ENCODE data around the gene ADAT3.

The ADAT3 gene

DNA sequence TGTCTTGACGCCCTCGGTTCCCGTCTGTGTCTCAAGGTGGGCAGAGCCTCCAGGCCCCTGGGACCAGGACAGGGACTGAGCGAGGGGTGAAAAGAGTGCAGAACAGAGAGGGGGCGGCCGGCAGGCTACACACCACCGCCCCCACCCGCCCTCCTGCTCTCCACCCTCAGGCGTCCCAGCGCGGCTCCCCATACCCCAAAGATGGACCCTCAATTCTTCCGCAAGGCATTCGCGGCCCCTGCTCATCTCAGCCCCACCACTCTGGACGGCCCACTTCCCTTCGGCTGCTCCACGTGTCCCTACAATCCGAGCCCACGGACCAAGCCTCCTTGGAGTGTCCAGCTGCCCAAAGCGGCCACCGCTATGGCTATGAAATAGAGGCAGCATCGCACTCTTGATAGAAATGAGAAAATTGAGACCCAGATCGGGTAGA is 43.6 kb upstream of the ADAT3 start:
- Histone ChIP-seq H3K9me3 (ENCODE audit: low read length) (no peaks in the 10 kb centered on the region), H3K36me3 (ENCODE audit: insufficient read depth, low read length) (no peaks in the 10 kb centered on the region), H3K9ac (ENCODE audit: low read length) (no peak overlapping the region), H3K27me3 (ENCODE audit: control insufficient read depth in 1 of 2, insufficient read depth in 2 of 2, low read length in 2 of 2) (peaks cover 14 to 49% of the 10 kb centered on the region in 2 donors), H3K4me1 (ENCODE audit: insufficient read depth, low read length) (peaks cover 34% of the 10 kb centered on the region), H3K27ac (ENCODE audit: low read depth, low read length) (no peak overlapping the region), H3K4me3 (ENCODE audit: low read depth in 1 of 2, low read length in 2 of 2) (peak overlapping the region; percentile 38 to 47)

DNA sequence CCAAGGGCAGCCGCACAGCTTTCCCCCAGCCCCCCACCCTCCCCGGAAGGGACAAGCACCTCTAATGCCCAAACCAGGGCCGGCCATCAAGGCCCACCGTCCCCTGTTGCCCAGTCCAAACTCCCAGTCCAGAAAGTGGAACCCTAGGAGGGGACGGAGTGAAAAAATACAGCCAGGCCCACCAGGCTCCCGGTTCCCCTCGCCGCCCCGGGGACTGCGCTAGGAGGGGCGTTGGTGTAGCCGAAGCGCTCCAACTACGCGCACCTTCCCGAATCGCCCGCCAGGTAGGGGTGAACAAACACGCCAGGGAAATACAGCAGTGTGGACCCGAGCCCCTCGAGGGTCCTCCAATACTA is 43.2 kb upstream of the ADAT3 start:
- peaks cover 34% of the 10 kb centered on the region for H3K4me1 ChIP-seq (ENCODE audit: insufficient read depth, low read length)
- H3K9me3 ChIP-seq (ENCODE audit: low read length) = no peaks in the 10 kb centered on the region
- H3K4me3 ChIP-seq (ENCODE audit: low read depth in 1 of 2, low read length in 2 of 2) = peak overlapping the region; percentile 38 to 47
- no peaks in the 10 kb centered on the region for H3K36me3 ChIP-seq (ENCODE audit: insufficient read depth, low read length)
- H3K27me3 ChIP-seq (ENCODE audit: control insufficient read depth in 1 of 2, insufficient read depth in 2 of 2, low read length in 2 of 2) = peaks cover 14 to 47% of the 10 kb centered on the region in 2 donors
- H3K27ac ChIP-seq (ENCODE audit: low read depth, low read length) = peak overlapping the region; percentile 58
- no peak overlapping the region for H3K9ac ChIP-seq (ENCODE audit: low read length)

GRCh38 chr19:1862424-1863327 is 42.5 kb upstream of the ADAT3 start:
- peaks cover 28% of the 10 kb centered on the region for H3K4me1 ChIP-seq (ENCODE audit: insufficient read depth, low read length)
- H3K9me3 ChIP-seq (ENCODE audit: low read length) = no peaks in the 10 kb centered on the region
- peak overlapping the region; percentile 58 for H3K27ac ChIP-seq (ENCODE audit: low read depth, low read length)
- no peaks in the 10 kb centered on the region for H3K36me3 ChIP-seq (ENCODE audit: insufficient read depth, low read length)
- no peak overlapping the region for H3K9ac ChIP-seq (ENCODE audit: low read length)
- peaks cover 14 to 40% of the 10 kb centered on the region in 2 donors for H3K27me3 ChIP-seq (ENCODE audit: control insufficient read depth in 1 of 2, insufficient read depth in 2 of 2, low read length in 2 of 2)
- peak overlapping the region; percentile 47 to 54 for H3K4me3 ChIP-seq (ENCODE audit: low read depth in 1 of 2, low read length in 2 of 2)

DNA sequence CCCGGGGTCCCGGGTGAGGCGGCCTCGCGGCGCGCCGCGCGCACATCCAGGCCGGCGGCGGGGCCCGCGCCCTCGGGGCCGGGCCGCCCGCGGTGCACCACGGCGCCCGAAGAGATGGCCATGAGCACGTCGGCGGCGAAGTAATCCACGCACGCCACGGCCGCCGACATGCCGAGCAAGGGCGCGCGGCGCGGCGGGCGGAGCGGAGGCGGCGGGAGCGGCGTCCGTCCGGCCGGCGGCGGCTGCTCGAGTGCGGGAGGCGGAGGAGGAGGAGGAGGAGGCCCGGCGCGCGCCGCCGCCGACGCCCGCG is 41.9 kb upstream of the ADAT3 start, which contains the start of gene KLF16:
Gene KLF16 (minus strand): TSS at position 252 of the 310 bp plus-strand sequence. CDS start 82 bp downstream, at position 170.
- H3K9me3 ChIP-seq (ENCODE audit: low read length) = no peaks in the 10 kb centered on the region
- peak within 1 kb of the TSS; percentile 67 to 90 for H3K4me3 ChIP-seq (ENCODE audit: low read depth in 1 of 2, low read length in 2 of 2)
- peak within 1 kb of the TSS; percentile 92 for H3K27ac ChIP-seq (ENCODE audit: low read depth, low read length)
- no peaks in the 10 kb centered on the region for H3K36me3 ChIP-seq (ENCODE audit: insufficient read depth, low read length)
- H3K9ac ChIP-seq (ENCODE audit: low read length) = no peak within 1 kb of the TSS
- H3K27me3 ChIP-seq (ENCODE audit: control insufficient read depth in 1 of 2, insufficient read depth in 2 of 2, low read length in 2 of 2) = peaks cover 14 to 34% of the 10 kb centered on the region in 2 donors
- peaks cover 23% of the 10 kb centered on the region for H3K4me1 ChIP-seq (ENCODE audit: insufficient read depth, low read length)

DNA sequence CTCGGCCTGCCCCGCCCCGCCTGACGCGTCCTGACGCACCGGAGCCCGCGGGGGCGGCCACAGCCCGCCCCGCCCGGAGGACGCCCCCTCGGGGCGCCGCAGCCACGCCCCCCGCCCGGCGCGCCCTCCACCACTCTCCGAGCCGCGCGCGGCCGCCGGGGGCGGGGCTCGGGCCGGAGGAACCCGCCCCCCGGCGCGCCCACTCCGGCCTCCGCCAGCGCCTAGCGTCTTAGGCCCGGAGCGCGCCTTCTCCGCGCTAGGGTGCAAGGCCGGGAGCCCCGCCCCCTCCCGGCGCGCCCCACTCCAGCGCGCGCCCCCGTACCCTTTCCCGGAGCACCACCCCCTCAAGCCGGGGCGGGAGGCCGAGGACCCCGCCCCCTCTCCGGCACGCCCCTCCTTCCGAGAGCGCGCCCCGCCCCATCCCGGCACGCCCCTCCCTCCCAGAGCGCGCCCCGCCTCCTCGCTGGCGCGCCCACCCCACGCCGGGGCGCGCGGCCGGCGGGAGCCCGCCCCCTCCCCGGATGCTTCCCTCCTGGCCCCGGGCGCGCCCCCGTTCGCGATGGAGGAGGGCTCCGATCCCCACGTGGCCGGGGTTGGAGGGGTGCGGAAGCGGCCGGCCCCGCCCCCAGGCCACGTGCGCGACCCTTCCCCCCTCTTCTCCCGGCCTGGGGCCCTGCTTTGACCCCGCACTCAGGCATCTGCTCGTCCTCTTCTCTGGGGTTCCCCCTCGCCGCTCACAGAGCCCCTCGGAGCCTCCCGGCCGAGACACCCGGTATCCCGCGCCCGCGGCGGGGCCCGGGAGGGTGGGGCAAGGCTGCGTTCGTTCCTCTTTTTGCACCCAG is 41.3 kb upstream of the ADAT3 start:
- no peaks in the 10 kb centered on the region for H3K9me3 ChIP-seq (ENCODE audit: low read length)
- peaks cover 23% of the 10 kb centered on the region for H3K4me1 ChIP-seq (ENCODE audit: insufficient read depth, low read length)
- peak overlapping the region; percentile 67 to 90 for H3K4me3 ChIP-seq (ENCODE audit: low read depth in 1 of 2, low read length in 2 of 2)
- no peak overlapping the region for H3K9ac ChIP-seq (ENCODE audit: low read length)
- peaks cover 14 to 29% of the 10 kb centered on the region in 2 donors for H3K27me3 ChIP-seq (ENCODE audit: control insufficient read depth in 1 of 2, insufficient read depth in 2 of 2, low read length in 2 of 2)
- no peaks in the 10 kb centered on the region for H3K36me3 ChIP-seq (ENCODE audit: insufficient read depth, low read length)
- peak overlapping the region; percentile 92 for H3K27ac ChIP-seq (ENCODE audit: low read depth, low read length)

DNA sequence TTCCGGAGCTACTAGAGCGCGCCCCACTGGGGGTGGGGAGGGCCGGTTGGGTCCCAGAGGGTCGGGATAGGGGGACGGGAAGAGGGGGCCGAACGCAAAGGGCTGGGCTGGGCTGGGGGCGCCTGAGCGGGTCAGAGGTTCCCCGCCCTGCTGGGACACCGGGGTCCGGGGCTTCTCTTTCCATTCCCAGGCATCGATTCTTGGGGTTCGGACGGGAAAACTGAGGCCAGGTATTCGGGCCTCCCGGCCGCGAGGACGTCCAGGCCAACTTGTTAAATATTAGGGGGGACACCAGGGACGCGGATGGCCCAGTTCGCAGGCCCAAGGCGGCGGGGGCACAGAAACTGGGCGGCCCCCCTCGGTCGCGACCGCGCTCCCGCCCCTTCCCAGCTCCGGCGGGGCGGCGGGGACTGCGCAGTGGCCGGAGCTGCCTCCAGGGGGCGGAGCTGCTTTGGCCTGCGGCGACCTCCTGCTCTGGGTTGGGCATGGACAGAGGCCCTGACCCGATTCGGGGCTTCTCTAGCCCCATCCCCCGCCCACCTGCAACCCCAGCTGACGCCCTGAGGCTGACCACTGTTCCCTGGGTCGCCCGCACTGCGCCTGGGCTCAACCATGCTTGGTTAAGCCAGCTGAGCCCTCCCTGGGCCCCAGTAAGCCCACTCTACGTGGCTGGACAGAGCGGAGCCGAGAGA is 40.6 kb upstream of the ADAT3 start:
- Histone ChIP-seq H3K9me3 (ENCODE audit: low read length) (no peaks in the 10 kb centered on the region), H3K36me3 (ENCODE audit: insufficient read depth, low read length) (no peaks in the 10 kb centered on the region), H3K27ac (ENCODE audit: low read depth, low read length) (peak overlapping the region; percentile 92), H3K9ac (ENCODE audit: low read length) (no peak overlapping the region), H3K4me1 (ENCODE audit: insufficient read depth, low read length) (peaks cover 23% of the 10 kb centered on the region), H3K4me3 (ENCODE audit: low read depth in 1 of 2, low read length in 2 of 2) (peak overlapping the region; percentile 67 to 90), H3K27me3 (ENCODE audit: control insufficient read depth in 1 of 2, insufficient read depth in 2 of 2, low read length in 2 of 2) (peaks cover 14 to 25% of the 10 kb centered on the region in 2 donors)

DNA sequence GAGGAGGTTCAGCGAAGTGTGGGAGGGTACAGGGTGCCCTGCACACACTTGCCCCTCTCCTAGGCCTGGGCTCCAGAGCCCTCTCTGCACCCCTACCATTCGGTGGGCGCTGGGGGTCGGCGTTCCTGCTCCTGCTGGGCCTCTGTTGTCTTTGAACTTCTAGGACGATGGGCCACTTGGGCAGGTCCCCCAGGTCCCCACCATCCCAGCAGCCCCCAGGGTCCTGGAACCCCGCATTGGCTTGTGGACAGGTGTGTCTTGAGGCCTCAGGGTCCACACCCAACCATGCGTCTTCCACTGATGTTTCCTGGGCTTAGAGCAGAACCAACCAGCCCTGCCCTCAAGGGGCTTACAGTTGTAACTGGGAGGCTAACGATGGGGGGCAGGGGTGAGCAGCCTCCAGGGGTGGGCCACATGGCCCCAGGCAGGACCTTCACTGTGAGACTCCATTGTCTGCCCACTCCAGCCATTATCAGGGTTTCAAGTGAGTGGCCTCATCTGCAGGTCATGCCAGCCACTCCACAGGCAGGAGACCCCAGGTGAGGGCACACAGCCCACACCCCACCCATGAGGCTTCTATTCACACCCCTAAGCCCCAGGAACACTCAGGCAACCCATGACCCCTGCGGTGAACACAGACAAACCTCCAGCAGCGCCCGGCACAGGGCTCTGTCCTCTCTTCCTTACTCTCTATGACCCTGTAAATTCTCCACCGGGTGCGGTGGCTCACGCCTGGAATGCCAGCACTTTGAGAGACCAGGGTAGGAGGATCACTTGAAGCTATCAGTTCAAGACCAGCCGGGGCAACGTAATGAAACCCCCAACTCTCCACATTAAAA is 39.8 kb upstream of the ADAT3 start:
- H3K4me1 ChIP-seq (ENCODE audit: insufficient read depth, low read length) = peaks cover 19% of the 10 kb centered on the region
- H3K36me3 ChIP-seq (ENCODE audit: insufficient read depth, low read length) = no peaks in the 10 kb centered on the region
- H3K27me3 ChIP-seq (ENCODE audit: control insufficient read depth in 1 of 2, insufficient read depth in 2 of 2, low read length in 2 of 2) = peaks cover 10 to 17% of the 10 kb centered on the region in 2 donors
- H3K9ac ChIP-seq (ENCODE audit: low read length) = no peak overlapping the region
- H3K9me3 ChIP-seq (ENCODE audit: low read length) = no peaks in the 10 kb centered on the region
- H3K4me3 ChIP-seq (ENCODE audit: low read depth in 1 of 2, low read length in 2 of 2) = peak overlapping the region in 1 of 2 donors; percentile 67
- peak overlapping the region; percentile 92 for H3K27ac ChIP-seq (ENCODE audit: low read depth, low read length)

GRCh38 chr19:1866693-1867348 is 38.4 kb upstream of the ADAT3 start:
- no peak overlapping the region for H3K4me3 ChIP-seq (ENCODE audit: low read depth in 1 of 2, low read length in 2 of 2)
- H3K36me3 ChIP-seq (ENCODE audit: insufficient read depth, low read length) = no peaks in the 10 kb centered on the region
- peaks cover 7% of the 10 kb centered on the region for H3K4me1 ChIP-seq (ENCODE audit: insufficient read depth, low read length)
- no peak overlapping the region for H3K27ac ChIP-seq (ENCODE audit: low read depth, low read length)
- H3K9ac ChIP-seq (ENCODE audit: low read length) = no peak overlapping the region
- no peaks in the 10 kb centered on the region for H3K9me3 ChIP-seq (ENCODE audit: low read length)
- peaks cover 0 to 6% of the 10 kb centered on the region in 2 donors for H3K27me3 ChIP-seq (ENCODE audit: control insufficient read depth in 1 of 2, insufficient read depth in 2 of 2, low read length in 2 of 2)

DNA sequence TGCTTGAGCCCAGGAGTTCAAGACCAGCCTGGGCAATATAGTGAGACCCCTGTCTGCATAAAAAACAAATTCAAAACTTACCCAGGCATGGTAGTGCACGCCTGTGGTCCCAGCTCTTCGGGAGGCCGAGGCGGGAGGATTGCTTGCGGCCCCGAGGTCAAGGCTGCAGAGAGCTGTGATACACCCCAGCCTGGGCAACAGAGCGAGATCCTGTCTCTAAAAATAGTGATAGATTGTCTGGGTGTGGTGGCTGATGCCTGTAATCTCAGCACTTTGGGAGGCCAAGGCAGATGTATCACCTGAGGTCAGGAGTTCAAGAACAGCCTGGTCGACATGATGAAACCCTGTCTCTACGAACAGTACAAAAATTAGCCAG is 37.9 kb upstream of the ADAT3 start:
- Histone ChIP-seq H3K27me3 (ENCODE audit: control insufficient read depth in 1 of 2, insufficient read depth in 2 of 2, low read length in 2 of 2) (peaks cover 0 to 1% of the 10 kb centered on the region in 2 donors), H3K9me3 (ENCODE audit: low read length) (no peaks in the 10 kb centered on the region), H3K4me1 (ENCODE audit: insufficient read depth, low read length) (peaks cover 3% of the 10 kb centered on the region), H3K36me3 (ENCODE audit: insufficient read depth, low read length) (no peaks in the 10 kb centered on the region), H3K27ac (ENCODE audit: low read depth, low read length) (no peak overlapping the region), H3K4me3 (ENCODE audit: low read depth in 1 of 2, low read length in 2 of 2) (no peak overlapping the region), H3K9ac (ENCODE audit: low read length) (no peak overlapping the region)

- Histone ChIP-seq H3K9ac (ENCODE audit: low read length) (no peak overlapping the region), H3K27me3 (ENCODE audit: control insufficient read depth in 1 of 2, insufficient read depth in 2 of 2, low read length in 2 of 2) (no peaks in the 10 kb centered on the region), H3K4me1 (ENCODE audit: insufficient read depth, low read length) (peaks cover 18% of the 10 kb centered on the region), H3K36me3 (ENCODE audit: insufficient read depth, low read length) (no peaks in the 10 kb centered on the region), H3K4me3 (ENCODE audit: low read depth in 1 of 2, low read length in 2 of 2) (no peak overlapping the region), H3K27ac (ENCODE audit: low read depth, low read length) (no peak overlapping the region), H3K9me3 (ENCODE audit: low read length) (no peaks in the 10 kb centered on the region)
Observed at GRCh38 chr19:1868971-1869370, 36.2 kb upstream of the ADAT3 start.
